Measurements from ENCODE around the gene IGSF23. TPM values are rescaled to one million over a fixed set of nuclear protein-coding genes. Genes with fewer than 3 reads are reported as not detected.
A peak's percentile ranks its signal among the peaks of the same experiment; 100 is the strongest.

IGSF23 gene
- polyA plus RNA-seq, 3 donors = 0.23 to 0.46 (median 0.44) TPM

DNA sequence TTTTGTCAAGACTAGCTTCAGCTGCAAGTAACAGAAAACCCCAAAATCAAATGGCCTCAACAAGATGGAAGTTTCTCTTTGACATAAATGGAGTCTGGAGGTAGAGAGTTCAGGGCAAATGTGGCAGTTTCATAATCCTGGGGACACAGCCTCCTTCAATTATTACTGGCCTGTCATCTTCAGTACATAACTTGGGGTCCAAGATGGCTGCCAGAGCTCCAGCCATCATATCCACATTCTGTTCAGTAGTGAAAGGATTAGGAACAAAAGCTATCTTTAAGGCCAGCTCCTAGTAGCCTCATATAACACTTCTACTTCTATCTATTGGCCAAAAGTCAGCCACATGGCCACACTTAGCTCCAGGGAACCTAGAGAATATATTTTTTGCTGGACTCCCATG, 15.0 kb upstream of the IGSF23 start:
- Histone ChIP-seq H3K4me3 (replicated peaks in 1 of 3; ENCODE audit: low read depth in 2 of 3, low read length in 3 of 3) (no peak overlapping the region), H3K4me2 (replicated peaks; ENCODE audit: extremely low read depth, low read length, poor library complexity, severe bottlenecking) (no peak overlapping the region), H3K79me2 (ENCODE audit: insufficient read depth, low read length) (no peaks in the 10 kb centered on the region), H2AFZ (ENCODE audit: insufficient read depth, low read depth, low read length, poor library complexity, severe bottlenecking) (no peak overlapping the region), H4K20me1 (ENCODE audit: insufficient read depth, low read length) (no peaks in the 10 kb centered on the region), H3K9ac (ENCODE audit: insufficient read depth, low read length, poor library complexity, severe bottlenecking) (no peak overlapping the region), H3K27me3 (ENCODE audit: control insufficient read depth in 2 of 2, insufficient read depth in 2 of 2, low read length in 2 of 2) (peaks cover 0 to 8% of the 10 kb centered on the region in 2 donors), H3K9me3 (replicated peaks in 1 of 2; ENCODE audit: control insufficient read depth in 1 of 2, insufficient read depth in 1 of 2, low read length in 2 of 2) (peaks cover 0 to 4% of the 10 kb centered on the region in 2 donors), H3K27ac (ENCODE audit: low read depth in 1 of 2, low read length in 2 of 2) (no peak overlapping the region), H3K4me1 (ENCODE audit: control insufficient read depth in 1 of 2, insufficient read depth in 2 of 2, low read length in 2 of 2) (no peaks in the 10 kb centered on the region), H3K36me3 (replicated peaks in 1 of 2; ENCODE audit: control insufficient read depth in 1 of 2, insufficient read depth in 2 of 2, low read length in 2 of 2) (no peaks in the 10 kb centered on the region)
- Mint-ChIP-seq H3K27ac (no peak overlapping the region), H3K4me3 (no peak overlapping the region), H3K9me3 (peaks cover 0 to 8% (median 6%) of the 10 kb centered on the region in 7 donors), H3K36me3 (no peaks in the 10 kb centered on the region), H3K27me3 (ENCODE audit: low read depth in 3 of 3) (peaks cover 9 to 24% (median 20%) of the 10 kb centered on the region in 3 donors), H3K4me1 (peaks cover 3% of the 10 kb centered on the region)
- TF ChIP-seq, protein P1, sequence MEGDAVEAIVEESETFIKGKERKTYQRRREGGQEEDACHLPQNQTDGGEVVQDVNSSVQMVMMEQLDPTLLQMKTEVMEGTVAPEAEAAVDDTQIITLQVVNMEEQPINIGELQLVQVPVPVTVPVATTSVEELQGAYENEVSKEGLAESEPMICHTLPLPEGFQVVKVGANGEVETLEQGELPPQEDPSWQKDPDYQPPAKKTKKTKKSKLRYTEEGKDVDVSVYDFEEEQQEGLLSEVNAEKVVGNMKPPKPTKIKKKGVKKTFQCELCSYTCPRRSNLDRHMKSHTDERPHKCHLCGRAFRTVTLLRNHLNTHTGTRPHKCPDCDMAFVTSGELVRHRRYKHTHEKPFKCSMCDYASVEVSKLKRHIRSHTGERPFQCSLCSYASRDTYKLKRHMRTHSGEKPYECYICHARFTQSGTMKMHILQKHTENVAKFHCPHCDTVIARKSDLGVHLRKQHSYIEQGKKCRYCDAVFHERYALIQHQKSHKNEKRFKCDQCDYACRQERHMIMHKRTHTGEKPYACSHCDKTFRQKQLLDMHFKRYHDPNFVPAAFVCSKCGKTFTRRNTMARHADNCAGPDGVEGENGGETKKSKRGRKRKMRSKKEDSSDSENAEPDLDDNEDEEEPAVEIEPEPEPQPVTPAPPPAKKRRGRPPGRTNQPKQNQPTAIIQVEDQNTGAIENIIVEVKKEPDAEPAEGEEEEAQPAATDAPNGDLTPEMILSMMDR (IDR thresholded peaks at IDR 0.05) = no peak
- intact Hi-C loops (cut with micrococcal nuclease) = no loop called here
- no peak for DNase-seq

- Histone ChIP-seq H4K20me1 (ENCODE audit: insufficient read depth, low read length) (no peaks in the 10 kb centered on the region), H3K4me1 (ENCODE audit: control insufficient read depth in 1 of 2, insufficient read depth in 2 of 2, low read length in 2 of 2) (no peaks in the 10 kb centered on the region), H2AFZ (ENCODE audit: insufficient read depth, low read depth, low read length, poor library complexity, severe bottlenecking) (no peak overlapping the region), H3K79me2 (ENCODE audit: insufficient read depth, low read length) (no peaks in the 10 kb centered on the region), H3K9ac (ENCODE audit: insufficient read depth, low read length, poor library complexity, severe bottlenecking) (no peak overlapping the region), H3K27me3 (ENCODE audit: control insufficient read depth in 2 of 2, insufficient read depth in 2 of 2, low read length in 2 of 2) (peaks cover 0 to 8% of the 10 kb centered on the region in 2 donors), H3K9me3 (replicated peaks in 1 of 2; ENCODE audit: control insufficient read depth in 1 of 2, insufficient read depth in 1 of 2, low read length in 2 of 2) (peaks cover 0 to 4% of the 10 kb centered on the region in 2 donors), H3K4me3 (replicated peaks in 1 of 3; ENCODE audit: low read depth in 2 of 3, low read length in 3 of 3) (no peak overlapping the region), H3K27ac (ENCODE audit: low read depth in 1 of 2, low read length in 2 of 2) (no peak overlapping the region), H3K36me3 (replicated peaks in 1 of 2; ENCODE audit: control insufficient read depth in 1 of 2, insufficient read depth in 2 of 2, low read length in 2 of 2) (no peaks in the 10 kb centered on the region), H3K4me2 (replicated peaks; ENCODE audit: extremely low read depth, low read length, poor library complexity, severe bottlenecking) (no peak overlapping the region)
- Mint-ChIP-seq H3K9me3 (peaks cover 0 to 8% (median 6%) of the 10 kb centered on the region in 7 donors), H3K27me3 (ENCODE audit: low read depth in 3 of 3) (peaks cover 9 to 24% (median 20%) of the 10 kb centered on the region in 3 donors), H3K4me3 (peak overlapping the region in 1 of 2 donors; percentile 20), H3K27ac (no peak overlapping the region), H3K36me3 (no peaks in the 10 kb centered on the region), H3K4me1 (peaks cover 3% of the 10 kb centered on the region)
- TF ChIP-seq, protein P1 (IDR thresholded peaks at IDR 0.05) = no peak
- 83% methylated on average over 2 of the region's 3 CpGs for WGBS (ENCODE audit: insufficient coverage)
- intact Hi-C loops (cut with micrococcal nuclease) = no loop called here
- no peak for DNase-seq
Observed at GRCh38 chr19:44598880-44599279, 14.5 kb upstream of the IGSF23 start.
